GM18951 (cell line): Measurements from ENCODE around the gene BCL11B.

ENCODE experiments used
- POLR2A ChIP-seq: IDR thresholded peaks from 4 replicates; pipeline ENCODE4 v1.6.1; 2011; ENCODE audit warnings: mild to moderate bottlenecking; ENCODE audit not compliant: insufficient read length, insufficient read depth; ENCODE audit errors: extremely low read depth
- in situ Hi-C: fragments of 300-500 bp; cut with MboI; formaldehyde crosslinking; loops from one replicate; pipeline ENCODE4 v1.12.0; 2022; ENCODE audit warnings: low sequenced_read_pairs, mixed read lengths, inconsistent platforms; ENCODE audit not compliant: unreplicated experiment

The BCL11B gene

GRCh38 chr14:99183311-99183710 is 88.7 kb downstream of the BCL11B start:
- TF ChIP-seq POLR2A: no peak
- in situ Hi-C loops: no loop called here

- TF ChIP-seq POLR2A: no peak
- in situ Hi-C loops: no loop called here
These were observed 89.3 kb downstream of the BCL11B start for GRCh38 chr14:99182548-99183250.

- no peak for TF ChIP-seq POLR2A
- in situ Hi-C loops: no loop called here
These were observed 90.0 kb downstream of the BCL11B start for GRCh38 chr14:99181804-99182520.

- no peak for TF ChIP-seq POLR2A
- in situ Hi-C loops: no loop called here
These were observed 90.8 kb downstream of the BCL11B start for GRCh38 chr14:99181241-99181640.

- no peak for TF ChIP-seq POLR2A
These were observed 92.1 kb downstream of the BCL11B start for GRCh38 chr14:99179946-99180345.

GRCh38 chr14:99179506-99179905 is 92.5 kb downstream of the BCL11B start:
- in situ Hi-C loops: no loop called here
- TF ChIP-seq POLR2A: no peak

More at GRCh38 chr14:99179946-99180345, 92.1 kb downstream of the BCL11B start:
- in situ Hi-C loops: no loop called here

- TF ChIP-seq POLR2A: no peak
- in situ Hi-C loops: no loop called here
These were observed 93.8 kb downstream of the BCL11B start for GRCh38 chr14:99177886-99178835.

- in situ Hi-C loops: no loop called here
- no peak for TF ChIP-seq POLR2A
These were observed 94.8 kb downstream of the BCL11B start for GRCh38 chr14:99177046-99177655.

- no peak for TF ChIP-seq POLR2A
- in situ Hi-C loops: no loop called here
These were observed 95.6 kb downstream of the BCL11B start for GRCh38 chr14:99176156-99176945.

GRCh38 chr14:99175331-99176155 is 96.5 kb downstream of the BCL11B start:
- no peak for TF ChIP-seq POLR2A
- in situ Hi-C loops: no loop called here

- in situ Hi-C loops: no loop called here
- TF ChIP-seq POLR2A: no peak
These were observed 97.2 kb downstream of the BCL11B start for GRCh38 chr14:99174770-99175319.

- in situ Hi-C loops: no loop called here
- no peak for TF ChIP-seq POLR2A
These were observed 97.8 kb downstream of the BCL11B start for GRCh38 chr14:99174081-99174769.
